Astrocyte of the cerebellum (primary cell): ENCODE measurements around the gene FAM200A.
A peak's percentile ranks its signal among the peaks of the same experiment; 100 is the strongest.

Experiments used
- DNase-seq: peaks from one replicate; pipeline ENCODE4 v3.0.0-alpha.2; 2011; ENCODE audit warnings: low read depth
- H3K4me3 ChIP-seq: 2 replicates; pipeline ENCODE4 v1.5.1; 2011; ENCODE audit warnings: mild to moderate bottlenecking, low read depth, low read length, moderate library complexity
- CTCF ChIP-seq: IDR thresholded peaks from 2 replicates; pipeline ENCODE4 v1.5.1; 2012; ENCODE audit warnings: low read length, low read depth, moderate library complexity, mild to moderate bottlenecking; ENCODE audit errors: missing control alignments
- in situ Hi-C: cut with HindIII; loops from 2 replicates; pipeline ENCODE4 v1.10.0; 2017; ENCODE audit warnings: low sequenced_read_pairs

Gene FAM200A

DNA sequence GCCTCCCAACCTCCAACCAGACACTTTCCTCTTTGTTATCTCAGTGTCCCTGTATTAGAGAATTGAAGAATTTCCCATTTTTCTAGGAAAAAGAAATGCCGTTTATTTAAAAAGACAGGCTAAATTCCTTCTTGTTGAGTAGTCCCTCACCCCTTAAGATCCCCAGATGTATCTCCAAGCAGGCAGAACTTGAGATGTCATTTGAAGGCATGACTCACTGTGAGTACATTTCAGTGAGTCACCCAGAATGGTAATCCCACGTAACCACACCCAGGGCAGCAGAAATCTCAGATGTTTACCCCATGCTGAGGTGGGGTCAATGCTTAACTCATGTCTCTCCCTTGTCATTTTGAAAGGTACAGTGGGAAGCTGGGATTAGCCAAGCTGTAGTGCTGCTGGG lies 10.9 kb upstream of the FAM200A start:
- peak; percentile 96 for DNase-seq
- peak overlapping the region; percentile 3 for H3K4me3 ChIP-seq
- in situ Hi-C loops = loop anchor here (10.0 kb wide), 1 partner anchor 52 kb away; the partner anchor contains the start of gene ZSCAN25
- TF ChIP-seq CTCF = no peak

DNA sequence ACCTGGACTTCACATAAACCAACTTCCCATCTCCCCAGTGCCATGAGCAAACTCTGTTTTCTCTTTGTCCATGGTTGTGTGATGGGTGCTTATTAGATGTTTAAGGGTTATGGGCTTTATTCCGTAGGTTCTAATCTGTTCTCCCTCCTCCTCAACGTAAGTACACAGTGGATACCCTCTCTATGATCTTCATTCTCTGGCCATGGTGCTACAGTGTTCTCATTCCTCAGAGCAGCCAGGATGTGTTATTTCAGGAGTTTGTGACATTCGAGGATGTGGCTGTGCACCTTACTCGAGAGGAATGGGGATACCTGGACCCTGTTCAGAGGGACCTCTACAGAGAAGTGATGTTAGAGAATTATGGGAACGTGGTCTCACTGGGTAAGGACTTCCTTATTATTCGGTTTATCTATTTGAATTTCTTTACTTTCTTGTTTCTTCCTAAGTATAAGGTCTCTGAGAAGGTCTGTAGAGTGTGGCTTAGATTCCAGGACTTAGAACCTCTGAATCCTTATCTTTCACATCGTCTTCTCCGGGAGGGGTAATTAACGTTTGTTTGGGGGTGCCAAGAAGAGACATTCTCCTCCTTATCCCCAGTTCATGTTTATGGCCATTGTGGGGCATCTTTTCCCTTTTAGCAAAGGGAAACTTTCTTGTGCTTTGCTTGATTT lies 10.3 kb upstream of the FAM200A start:
- no peak for DNase-seq
- H3K4me3 ChIP-seq = peak overlapping the region; percentile 3
- in situ Hi-C loops = loop anchor here (10.0 kb wide), 1 partner anchor 53 kb away; the partner anchor contains the start of gene ZSCAN25
- no peak for TF ChIP-seq CTCF

DNA sequence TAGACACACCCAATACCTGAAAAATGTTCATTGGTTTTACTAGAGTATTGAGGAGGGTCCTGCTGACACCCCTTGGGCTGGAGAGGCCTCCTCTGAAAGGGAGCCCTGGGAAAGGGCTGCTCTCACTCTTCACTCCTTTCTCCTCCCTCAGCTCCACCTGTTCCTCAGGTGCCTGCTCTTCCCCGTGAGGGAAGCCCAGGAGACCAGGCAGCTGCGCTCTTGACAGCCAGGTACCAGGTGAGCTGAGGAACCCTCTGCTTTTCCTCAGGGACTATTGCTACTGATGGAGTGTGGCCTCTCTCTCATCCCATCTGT lies 9.8 kb upstream of the FAM200A start:
- TF ChIP-seq CTCF = no peak
- H3K4me3 ChIP-seq = no peak overlapping the region
- in situ Hi-C loops = loop anchor here (10.0 kb wide), 1 partner anchor 53 kb away; the partner anchor contains the start of gene ZSCAN25
- DNase-seq = no peak

- DNase-seq = no peak
- TF ChIP-seq CTCF = no peak
- in situ Hi-C loops = loop anchor here (10.0 kb wide), 1 partner anchor 54 kb away; the partner anchor contains the start of gene ZSCAN25
- no peak overlapping the region for H3K4me3 ChIP-seq
These were observed 9.2 kb upstream of the FAM200A start for GRCh38 chr7:99560834-99561736.

DNA sequence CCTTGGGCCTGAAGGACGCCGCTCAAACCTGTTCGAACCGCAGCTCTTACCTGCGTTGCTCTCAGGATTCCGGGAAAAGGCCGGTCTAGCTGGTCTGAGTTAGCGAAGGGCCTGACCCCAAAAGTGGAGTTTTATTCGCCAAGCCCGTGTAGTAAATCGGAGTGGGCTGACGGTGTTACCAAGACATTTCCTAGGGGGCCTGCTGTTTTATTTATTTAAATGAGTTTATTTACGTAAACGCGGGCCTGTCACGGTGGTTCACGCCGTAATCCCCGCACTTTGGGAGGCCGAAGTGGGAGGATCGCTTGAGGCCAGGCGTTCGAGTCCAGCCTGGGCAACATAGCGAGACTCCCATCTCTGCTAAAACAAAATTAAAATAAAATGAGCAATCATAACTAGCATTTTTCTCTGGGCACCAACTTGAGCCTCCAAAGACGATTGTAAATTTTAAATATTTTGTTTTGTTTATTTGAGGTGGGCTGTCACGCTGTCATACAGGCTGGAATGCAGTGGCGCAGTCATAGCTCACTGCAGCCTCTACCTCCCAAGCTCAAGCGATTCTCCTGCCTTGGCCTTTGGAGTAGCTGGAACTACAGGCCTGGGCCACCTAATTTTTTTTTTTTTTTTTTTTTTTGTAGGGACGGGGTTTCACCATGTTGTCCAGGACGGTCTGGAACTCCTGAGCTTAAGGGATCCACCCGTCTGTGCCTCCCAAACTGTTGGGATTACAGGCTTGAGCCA lies 7.4 kb upstream of the FAM200A start:
- no peak for TF ChIP-seq CTCF
- no peak for DNase-seq
- in situ Hi-C loops = loop anchor here (5.0 kb wide), 1 partner anchor 82 kb away; no protein-coding TSS in a partner anchor
- H3K4me3 ChIP-seq = peak overlapping the region; percentile 97
